GM11168 (cell line): ENCODE measurements around the gene KLHL29.

Experiments
- in situ Hi-C: fragments of 300-500 bp; cut with MboI; formaldehyde crosslinking; loops from one replicate; pipeline ENCODE4 v1.12.0; 2022; ENCODE audit warnings: low sequenced_read_pairs; ENCODE audit not compliant: unreplicated experiment

The KLHL29 gene

DNA sequence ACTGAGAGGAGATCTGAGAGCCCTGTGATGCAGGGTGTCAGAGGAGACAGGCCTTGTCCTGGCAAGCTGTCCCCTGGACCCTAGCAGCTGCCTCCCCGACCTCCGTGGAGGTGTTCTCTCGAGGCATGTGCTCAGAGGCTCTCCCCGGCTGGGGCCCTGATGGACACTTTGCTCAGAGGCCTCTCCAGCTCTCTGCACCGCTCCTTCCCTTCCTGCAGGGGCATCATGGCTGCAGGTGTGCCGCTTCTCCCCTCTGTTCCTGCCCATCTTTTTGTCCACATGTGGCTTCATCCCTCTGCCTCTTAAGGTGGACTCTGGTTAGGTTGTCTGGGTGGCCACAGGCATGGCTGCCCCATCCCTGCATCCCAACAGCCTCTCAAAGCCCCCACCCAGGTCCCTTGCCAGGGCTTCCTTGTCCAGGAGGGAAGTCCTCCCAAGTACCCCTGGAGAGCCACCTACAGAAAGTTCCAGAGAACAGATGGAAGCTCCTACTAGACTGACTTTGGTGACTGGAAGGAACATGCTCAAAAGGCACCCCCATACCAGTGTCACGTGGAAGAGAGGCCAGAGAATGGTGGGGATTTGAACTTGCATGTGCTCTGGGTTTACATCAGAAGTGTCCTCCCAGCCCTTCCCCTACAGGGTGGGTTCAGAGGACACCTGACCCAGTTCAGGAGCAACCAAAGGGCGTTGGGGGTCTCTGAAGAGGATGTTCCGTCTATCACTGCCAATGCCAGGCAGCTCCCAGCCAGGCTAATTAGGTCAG is 120.4 kb downstream of the KLHL29 start:
- in situ Hi-C loops, result no loop called here

GRCh38 chr2:23505984-23506380 is 121.0 kb downstream of the KLHL29 start:
- in situ Hi-C loops, result no loop called here

- in situ Hi-C loops, result no loop called here
Measured at GRCh38 chr2:23506531-23507266, 121.7 kb downstream of the KLHL29 start.

DNA sequence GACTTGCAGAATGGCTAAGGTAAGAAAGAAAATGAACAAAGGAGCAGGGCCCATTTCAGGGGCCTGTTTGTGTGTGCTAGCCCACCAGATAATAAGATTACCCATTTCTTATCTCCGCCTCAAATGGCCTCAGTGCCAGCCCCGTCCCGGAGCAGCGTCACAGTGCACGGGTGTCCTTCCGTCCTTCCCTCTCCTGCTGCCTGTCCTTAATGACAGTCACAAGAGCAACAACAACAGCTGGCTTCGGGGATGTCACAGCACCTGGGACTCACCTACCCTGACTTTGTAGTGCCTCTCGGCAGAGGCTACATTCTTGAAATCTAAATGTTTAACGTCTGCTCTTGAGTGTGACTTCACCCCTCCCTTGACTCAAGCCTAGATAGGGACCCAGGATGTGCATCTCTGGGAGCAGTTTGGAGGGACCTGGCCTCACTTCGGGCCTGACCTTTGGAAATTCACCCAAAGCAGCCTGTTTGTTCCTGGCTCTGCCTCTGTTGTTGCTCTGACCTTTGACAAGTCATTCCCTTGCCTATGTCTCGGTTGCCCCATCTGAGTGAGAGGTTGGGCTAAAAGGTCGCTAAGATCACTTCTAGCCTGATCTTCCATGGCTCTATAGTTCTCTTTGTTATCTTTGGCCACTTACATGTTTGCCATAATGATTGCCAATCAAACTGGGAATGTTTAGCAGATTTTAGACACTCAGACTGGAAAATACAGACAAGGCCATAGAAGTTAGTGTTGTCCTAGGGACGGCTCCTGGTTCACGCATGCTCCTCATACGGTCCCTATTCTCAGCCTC is 122.5 kb downstream of the KLHL29 start:
- in situ Hi-C loops, result no loop called here

DNA sequence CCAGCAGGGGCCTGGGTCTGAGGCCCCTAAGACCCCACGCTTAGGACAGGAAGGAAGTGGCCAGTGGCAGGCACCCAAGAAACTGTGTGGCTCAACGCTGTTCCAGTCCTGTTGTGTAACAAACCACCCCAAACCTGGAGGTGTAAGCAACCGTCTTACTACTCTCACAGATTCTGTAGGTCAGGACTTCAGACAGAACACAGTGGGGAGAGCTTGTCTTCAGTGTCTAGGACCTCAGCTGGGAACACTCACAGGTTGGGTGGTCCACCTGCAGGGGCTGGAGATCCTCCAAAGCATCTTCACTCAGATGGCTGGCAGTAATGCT is 123.0 kb downstream of the KLHL29 start:
- in situ Hi-C loops, result no loop called here

GRCh38 chr2:23509103-23509502 is 124.1 kb downstream of the KLHL29 start:
- in situ Hi-C loops, result no loop called here

- in situ Hi-C loops, result no loop called here
Measured at GRCh38 chr2:23509596-23510292, 124.8 kb downstream of the KLHL29 start.

GRCh38 chr2:23510471-23510870 is 125.5 kb downstream of the KLHL29 start:
- in situ Hi-C loops, result no loop called here

- in situ Hi-C loops, result no loop called here
Measured at GRCh38 chr2:23512778-23513177, 127.8 kb downstream of the KLHL29 start.

GRCh38 chr2:23513245-23513871 is 128.4 kb downstream of the KLHL29 start:
- in situ Hi-C loops, result no loop called here

DNA sequence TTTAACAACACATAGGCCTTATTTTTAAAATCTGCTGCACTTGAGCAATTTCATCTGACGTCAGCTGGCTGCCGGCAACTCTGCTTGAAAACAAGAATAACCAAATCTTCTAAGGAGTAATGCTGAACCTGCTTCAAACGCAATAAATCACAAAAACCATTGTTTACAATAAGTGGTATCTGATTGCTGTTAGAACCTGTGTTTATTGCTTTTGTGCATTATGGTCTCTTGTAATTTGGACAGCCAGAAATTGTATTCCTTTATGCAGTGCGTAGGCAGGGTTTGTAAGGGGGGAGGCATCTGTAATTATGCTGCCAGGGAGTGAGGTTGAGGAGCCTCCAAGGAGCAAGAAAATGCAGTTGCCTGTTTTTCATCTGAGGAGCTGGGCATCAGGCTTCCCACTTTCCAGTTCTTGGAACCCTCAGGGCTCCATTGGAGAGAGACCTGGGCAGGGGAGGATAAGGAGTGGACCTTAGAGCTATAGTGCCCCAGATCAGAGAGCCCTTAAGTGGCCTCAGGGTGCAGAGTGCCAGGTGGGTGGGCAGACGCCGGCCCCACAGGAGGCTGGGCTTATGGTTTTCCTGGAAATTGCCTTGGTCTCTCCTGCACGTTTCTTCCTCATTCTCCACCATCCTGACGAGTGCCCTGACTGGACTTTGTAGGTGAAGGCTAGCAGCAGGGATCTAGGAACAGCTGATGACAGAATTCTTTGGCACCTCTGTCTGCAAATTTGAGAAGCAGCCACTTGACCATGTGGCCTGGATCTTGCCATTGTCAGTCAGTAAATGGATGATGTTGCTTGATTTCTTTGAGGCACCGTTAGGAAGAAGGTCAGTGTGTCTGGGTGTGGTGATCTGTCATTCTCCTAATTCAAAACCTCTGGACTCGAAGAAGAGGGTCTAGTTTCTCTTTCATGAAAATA is 129.2 kb downstream of the KLHL29 start:
- in situ Hi-C loops, result no loop called here

DNA sequence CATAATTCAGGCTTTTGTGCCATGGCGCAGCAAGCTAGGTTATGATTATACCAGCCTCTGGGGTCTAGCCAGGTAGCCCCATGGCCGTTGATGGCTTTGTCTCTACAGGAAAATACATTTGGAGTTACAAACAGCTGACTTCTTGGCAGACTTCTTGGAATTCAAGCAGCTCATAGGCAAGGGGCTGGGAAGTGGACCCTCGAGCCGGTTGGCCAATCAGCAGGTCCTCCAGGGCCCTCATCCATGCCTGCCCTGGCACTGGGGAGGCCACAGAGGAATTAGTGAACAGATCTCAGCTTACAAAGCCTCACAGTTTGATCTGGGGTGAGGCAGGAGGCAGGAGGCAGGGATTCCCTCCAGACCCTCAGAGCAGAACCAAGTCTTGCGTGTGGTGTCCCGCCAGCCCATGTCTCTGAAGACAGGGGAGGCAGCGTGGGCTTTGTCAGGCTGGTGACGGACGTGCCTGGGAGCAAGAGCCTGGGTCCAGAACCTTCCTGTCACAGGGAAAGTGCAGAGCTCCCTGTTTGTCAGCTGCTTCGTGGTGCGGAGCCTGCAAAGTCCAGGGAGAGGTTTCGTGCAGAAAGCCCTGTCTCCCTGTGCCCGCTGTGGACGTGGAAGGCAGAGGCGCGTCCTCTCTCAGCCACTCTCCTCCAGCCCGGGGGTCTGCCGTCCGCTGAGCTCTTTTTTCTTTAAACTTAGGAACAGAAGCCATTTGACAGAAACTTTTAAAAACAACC is 131.7 kb downstream of the KLHL29 start:
- in situ Hi-C loops, result no loop called here

- in situ Hi-C loops, result no loop called here
Measured at GRCh38 chr2:23518481-23519333, 133.7 kb downstream of the KLHL29 start.

DNA sequence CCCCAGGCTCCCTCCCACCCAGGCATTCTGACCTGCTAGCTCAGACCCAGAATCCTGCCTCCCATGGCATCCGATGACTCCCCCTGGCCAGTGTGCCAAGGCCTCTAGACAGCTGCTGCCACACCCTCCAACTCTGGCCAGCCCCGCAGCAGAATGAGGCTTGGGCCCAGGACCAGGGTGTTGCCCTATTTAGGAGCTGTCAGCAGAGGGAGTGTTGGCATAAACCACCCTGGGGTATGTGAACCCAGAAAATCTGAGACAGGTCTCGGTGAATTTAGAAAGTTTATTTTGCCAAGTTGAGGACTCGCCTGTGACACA is 134.3 kb downstream of the KLHL29 start:
- in situ Hi-C loops, result no loop called here

GRCh38 chr2:23520256-23520655 is 135.3 kb downstream of the KLHL29 start:
- in situ Hi-C loops, result no loop called here

GRCh38 chr2:23521060-23521459 is 136.1 kb downstream of the KLHL29 start:
- in situ Hi-C loops, result no loop called here

DNA sequence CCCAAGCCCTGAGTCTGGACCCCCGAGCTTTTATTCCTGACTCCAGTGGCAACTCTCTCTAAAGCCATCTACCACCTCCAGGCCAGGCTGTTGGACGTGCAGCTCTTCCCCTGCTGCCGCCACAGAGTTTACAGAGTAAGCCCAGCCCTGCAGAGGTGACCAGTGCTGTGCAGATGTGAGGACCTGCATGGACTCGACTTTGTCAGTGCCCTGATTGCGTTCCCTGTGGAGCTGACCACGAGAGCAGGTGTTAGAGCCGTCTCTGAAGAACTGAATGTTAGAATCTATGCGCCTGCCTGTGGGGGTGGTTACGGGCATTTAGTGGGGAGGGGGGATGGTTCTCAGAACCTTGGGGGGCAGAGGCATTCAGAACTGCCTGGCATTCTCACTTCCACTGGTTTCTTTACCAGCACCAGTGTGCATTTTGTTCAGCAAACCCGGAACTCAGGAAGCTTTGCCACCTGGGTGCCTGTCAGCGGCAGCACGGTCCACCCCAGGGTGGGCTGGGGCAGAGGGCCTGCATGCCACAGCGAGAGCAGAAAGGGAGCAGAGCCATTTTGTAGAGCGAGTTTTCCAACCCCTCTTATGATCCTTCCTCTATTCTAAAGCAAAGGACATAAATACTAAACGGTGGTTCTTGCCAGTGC is 137.9 kb downstream of the KLHL29 start:
- in situ Hi-C loops, result no loop called here
